ENCODE measurements around the gene FBXO10. TPM values are rescaled to one million over a fixed set of nuclear protein-coding genes. Genes with fewer than 3 reads are reported as not detected.

FBXO10 gene
- total and polyA plus RNA-seq, 10 of the 15 experiments (the other 5 are each of a cell fraction or from before 2014, with no cell fraction given) = 1.6 to 17.2 (median 9.6) TPM

- in situ Hi-C loops (cut with MboI) (no loop called here), intact Hi-C loops (cut with micrococcal nuclease; ENCODE audit: unreplicated experiment) (loop anchor here (5.0 kb wide), 2 partner anchors 32 to 57 kb away; partner anchors contain the start of gene TOMM5)
- FAIRE-seq (no peak), ATAC-seq (no peak), DNase-seq (ENCODE audit: low read depth, low spot score) (no peak)
- peaks cover 12% of the 10 kb centered on the region for H3K4me1 ChIP-seq (ENCODE audit: control insufficient read depth, insufficient read depth, low read length)
- H3K79me2 ChIP-seq (ENCODE audit: control insufficient read depth, insufficient read depth, low read length) = no peaks in the 10 kb centered on the region
- BruUV-seq (replicated peaks) = no TSS peak
- TF ChIP-seq HSF1 (IDR thresholded peaks at IDR 0.05; ENCODE audit: low read depth, low read length) (no peak), REST (IDR thresholded peaks at IDR 0.05; ENCODE audit: low read depth, low read length) (no peak), SMAD5 (IDR thresholded peaks at IDR 0.05; ENCODE audit: low read depth) (no peak), RCOR1 (conservative IDR thresholded peaks at IDR 0.05; ENCODE audit: low read depth, low read length) (no peak)
- H4K20me1 ChIP-seq (ENCODE audit: control insufficient read depth, insufficient read depth) = no peaks in the 10 kb centered on the region
- H3K27me3 ChIP-seq (replicated peaks in 1 of 2; ENCODE audit: control insufficient read depth in 2 of 2, insufficient read depth in 2 of 2, low read length in 1 of 2) = no peaks in the 10 kb centered on the region
- no peaks in the 10 kb centered on the region for H3K9me3 ChIP-seq (replicated peaks; ENCODE audit: control insufficient read depth, insufficient read depth, low read length)
- ChIA-PET POLR2A (no interaction called here), RAD21 (ENCODE audit: unreplicated experiment) (no interaction called here), SMC1A (ENCODE audit: uncharacterized antibody, unreplicated experiment) (interaction anchor here (1.5 kb wide), 1 partner anchor 24 kb away, joined by 4 read pairs; no protein-coding TSS in a partner anchor), CTCF (no interaction called here)
- H3K4me2 ChIP-seq (ENCODE audit: control insufficient read depth, insufficient read depth) = no peak overlapping the region
- no peak overlapping the region for H3K4me3 ChIP-seq
- no peak overlapping the region for H2AFZ ChIP-seq (ENCODE audit: control insufficient read depth, low read depth, low read length)
- H3K36me3 ChIP-seq (ENCODE audit: control insufficient read depth in 2 of 2, insufficient read depth in 2 of 2, low read length in 1 of 2) = peaks cover 0 to 3% of the 10 kb centered on the region in 2 experiments; a peak in 3 of 4 replicates
- 94% methylated on average over 10 of the region's 10 CpGs for WGBS (ENCODE audit: insufficient coverage, insufficient replicate concordance, low lambda C conversion rate, missing lambda C conversion rate)
- H3K27ac ChIP-seq (ENCODE audit: control insufficient read depth, insufficient read depth) = no peak overlapping the region
- no peak overlapping the region for H3K9ac ChIP-seq (ENCODE audit: control insufficient read depth, insufficient read depth, low read length)
Measured at GRCh38 chr9:37534901-37535300, 41.3 kb downstream of the FBXO10 start.
